ENCODE measurements around the gene SLIT3.
"Not testable (repeated sequence)": the region's sequence is repeated elsewhere in the genome, so short reads cannot be mapped to it uniquely, and the experiment has no call there.

SLIT3 gene

GRCh38 chr5:169216866-169217265, 84.1 kb downstream of the SLIT3 start:
- no peak for DNase-seq

GRCh38 chr5:169213479-169213878, 87.5 kb downstream of the SLIT3 start:
- DNase-seq: no peak

DNA sequence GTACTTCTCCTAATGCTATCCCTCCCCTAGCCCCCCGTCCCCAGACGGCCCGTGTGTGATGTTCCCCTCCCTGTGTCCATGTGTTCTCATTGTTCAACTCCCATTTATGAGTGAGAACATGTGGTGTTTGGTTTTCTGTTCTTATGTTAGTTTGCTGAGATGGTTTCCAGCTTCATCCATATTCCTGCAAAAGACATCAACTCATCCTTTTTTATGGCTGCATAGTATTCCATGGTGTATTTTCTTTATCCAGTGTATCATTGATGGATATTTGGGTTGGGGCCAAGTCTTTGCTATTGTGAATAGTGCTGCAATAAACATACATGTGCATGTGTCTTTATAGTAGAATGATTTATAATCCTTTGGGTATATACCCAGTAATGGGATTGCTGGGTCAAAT, 89.2 kb downstream of the SLIT3 start:
- not testable (repeated sequence) for DNase-seq

DNA sequence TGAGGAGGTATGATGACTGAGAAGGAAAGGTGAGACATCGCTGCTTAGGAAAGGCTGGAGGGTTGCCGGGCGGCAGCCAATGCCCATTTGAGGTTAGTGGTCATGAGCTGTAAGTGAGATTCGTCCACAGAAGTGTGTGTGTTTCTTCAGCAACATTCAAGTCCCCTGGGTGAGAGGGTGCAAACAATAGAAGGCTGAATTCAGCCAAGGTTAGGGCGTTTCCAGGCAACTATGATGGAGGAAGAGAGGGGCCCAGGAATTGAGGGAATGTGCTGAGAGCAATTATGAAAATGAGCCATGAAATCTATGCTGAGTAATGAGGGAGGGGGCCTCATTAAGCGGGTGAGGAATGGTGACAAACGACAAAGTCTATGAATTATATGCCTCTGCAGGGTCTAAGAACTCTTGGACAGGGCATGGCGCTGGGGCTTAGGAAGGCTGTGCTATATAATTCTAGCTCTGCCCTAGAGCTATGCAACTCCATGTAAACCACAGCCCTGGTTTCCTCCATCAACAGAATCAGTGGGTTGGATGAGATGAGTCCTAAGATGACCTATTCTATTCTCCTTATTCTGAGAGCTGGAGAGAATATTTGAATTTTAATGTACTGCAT, 96.0 kb downstream of the SLIT3 start:
- no peak for DNase-seq

- DNase-seq: no peak
Measured at GRCh38 chr5:169202969-169203368, 98.0 kb downstream of the SLIT3 start.

DNA sequence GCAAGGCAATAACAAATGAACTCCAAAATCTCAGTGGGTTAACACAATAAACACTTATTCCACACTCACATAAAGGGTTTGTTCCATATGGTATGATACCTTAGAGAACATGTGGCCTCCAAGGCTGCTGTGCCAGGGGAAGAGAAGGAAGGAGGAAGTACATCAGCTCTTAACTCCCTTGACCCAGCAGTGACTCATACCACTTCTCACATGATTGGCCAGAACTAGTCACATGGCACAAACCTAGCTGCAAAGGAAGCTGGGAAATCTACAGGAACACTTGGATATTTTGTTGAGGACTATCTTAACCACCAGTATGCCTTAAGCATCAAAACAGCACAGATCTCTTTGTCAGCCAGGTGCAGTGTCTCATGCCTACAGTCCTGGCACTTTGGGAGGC, 99.3 kb downstream of the SLIT3 start:
- DNase-seq: no peak

- DNase-seq: no peak
Measured at GRCh38 chr5:169200125-169200778, 100.7 kb downstream of the SLIT3 start.

- no peak for DNase-seq
Measured at GRCh38 chr5:169197343-169197742, 103.6 kb downstream of the SLIT3 start.

- DNase-seq: no peak
Measured at GRCh38 chr5:169196059-169196458, 104.9 kb downstream of the SLIT3 start.

GRCh38 chr5:169195601-169196000, 105.3 kb downstream of the SLIT3 start:
- no peak for DNase-seq

GRCh38 chr5:169192536-169192935, 108.4 kb downstream of the SLIT3 start:
- DNase-seq: no peak

GRCh38 chr5:169190849-169191248, 110.1 kb downstream of the SLIT3 start:
- no peak for DNase-seq

GRCh38 chr5:169185626-169186025, 115.3 kb downstream of the SLIT3 start:
- DNase-seq: no peak

GRCh38 chr5:169183576-169183975, 117.4 kb downstream of the SLIT3 start:
- no peak for DNase-seq

DNA sequence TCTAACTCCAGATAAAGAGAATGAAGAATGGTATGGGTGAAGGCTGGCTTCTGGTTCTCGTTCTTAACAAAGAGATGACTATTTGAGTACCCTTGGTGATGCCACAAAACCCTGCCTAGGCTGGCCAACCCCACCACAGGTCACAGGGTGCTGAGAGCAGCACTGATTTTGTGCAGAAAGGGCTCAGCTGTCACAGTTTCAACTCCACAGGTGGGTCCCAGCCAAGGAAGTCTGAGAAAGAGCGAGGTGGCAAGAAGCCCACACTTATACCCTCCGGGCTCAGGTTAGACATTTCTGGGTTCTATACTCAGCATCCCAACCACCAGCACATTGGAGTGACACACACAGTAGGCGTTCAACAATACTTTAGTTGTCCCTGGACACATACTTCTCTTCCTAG, 118.1 kb downstream of the SLIT3 start:
- no peak for DNase-seq

DNA sequence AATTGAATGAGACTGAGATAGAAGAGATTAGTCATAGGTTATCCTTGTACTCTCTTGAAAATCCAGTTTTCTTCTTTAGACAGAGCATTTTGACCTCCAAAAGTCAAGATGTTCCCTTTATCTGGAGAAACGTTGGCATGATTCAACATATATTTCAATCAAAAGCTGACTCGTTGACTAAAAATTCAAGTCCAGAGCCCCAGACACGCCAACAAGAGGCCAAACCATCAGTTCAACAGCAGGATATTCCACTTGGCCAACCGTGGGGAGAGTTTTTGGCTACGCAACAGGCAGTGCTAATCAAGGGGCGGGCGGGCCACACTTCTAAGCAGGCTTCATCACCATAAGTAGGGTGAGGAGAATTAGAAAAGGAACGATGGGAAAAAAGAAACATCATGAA, 119.1 kb downstream of the SLIT3 start:
- DNase-seq: no peak

DNA sequence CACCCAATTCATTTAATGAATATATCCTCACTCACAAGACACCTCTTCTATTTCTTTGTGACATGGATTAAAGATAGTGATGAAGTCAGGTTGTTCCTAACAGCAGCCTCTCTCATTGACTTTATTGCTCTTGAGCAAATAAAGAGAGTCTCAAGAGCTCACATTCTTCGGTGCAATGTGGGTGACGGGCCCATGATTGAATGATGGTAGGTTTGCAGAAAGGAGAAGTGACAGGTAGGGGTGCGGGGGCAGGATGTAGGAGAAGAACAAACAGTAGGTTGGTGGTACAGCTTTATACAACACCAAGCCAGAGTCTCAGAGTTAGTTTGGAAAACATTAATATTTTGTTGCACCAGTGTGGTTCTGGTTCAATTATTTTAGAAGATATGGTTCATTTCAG, 122.2 kb downstream of the SLIT3 start:
- no peak for DNase-seq

GRCh38 chr5:169178274-169178673, 122.7 kb downstream of the SLIT3 start:
- DNase-seq: no peak

DNA sequence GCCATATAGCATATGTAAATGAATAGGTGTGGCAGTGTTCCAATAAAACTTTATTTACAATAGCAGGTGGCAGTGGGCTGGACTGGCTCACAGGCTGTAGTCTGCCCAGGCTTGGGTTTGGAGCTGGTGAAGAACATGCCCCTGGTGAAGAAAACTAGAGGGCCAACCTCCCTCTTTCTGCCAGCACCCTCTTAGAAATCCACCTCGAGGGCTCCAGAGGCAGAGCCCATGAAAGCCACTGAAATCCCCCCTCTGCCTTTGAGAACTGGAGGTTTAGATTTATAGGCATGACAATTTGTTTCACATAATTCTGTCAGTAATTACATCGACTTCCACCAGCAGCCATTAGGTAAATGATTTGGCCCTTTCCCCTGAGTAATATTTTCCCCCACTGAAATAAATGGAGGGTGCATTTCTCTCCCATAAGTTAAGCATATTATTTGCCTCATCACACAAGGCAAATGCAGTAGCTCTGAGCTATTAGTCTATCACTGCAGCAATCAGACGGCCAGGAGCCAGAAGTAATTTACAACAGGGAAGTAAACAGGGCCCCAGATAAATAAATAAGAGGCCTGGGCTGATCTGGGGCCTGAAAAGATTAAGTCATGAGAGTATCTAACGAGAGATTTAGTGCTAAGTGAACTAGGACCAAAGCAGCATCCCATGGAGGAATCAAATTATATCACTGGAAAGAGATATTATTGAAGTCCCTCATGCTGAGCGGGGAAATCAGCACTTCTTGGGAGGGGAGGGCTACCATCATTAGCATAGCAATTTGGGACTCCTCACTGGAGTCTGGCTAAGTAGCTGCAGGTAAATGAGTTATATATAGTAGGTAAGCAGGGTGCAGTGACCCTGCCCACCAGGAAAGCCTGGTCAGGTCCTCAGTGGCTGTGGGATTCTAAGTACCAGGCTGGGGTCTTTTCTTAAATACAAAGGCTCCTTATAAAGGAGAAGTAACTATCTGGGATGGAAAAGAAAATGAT, 123.9 kb downstream of the SLIT3 start:
- DNase-seq: no peak

- no peak for DNase-seq
Measured at GRCh38 chr5:169175733-169176132, 125.2 kb downstream of the SLIT3 start.

DNA sequence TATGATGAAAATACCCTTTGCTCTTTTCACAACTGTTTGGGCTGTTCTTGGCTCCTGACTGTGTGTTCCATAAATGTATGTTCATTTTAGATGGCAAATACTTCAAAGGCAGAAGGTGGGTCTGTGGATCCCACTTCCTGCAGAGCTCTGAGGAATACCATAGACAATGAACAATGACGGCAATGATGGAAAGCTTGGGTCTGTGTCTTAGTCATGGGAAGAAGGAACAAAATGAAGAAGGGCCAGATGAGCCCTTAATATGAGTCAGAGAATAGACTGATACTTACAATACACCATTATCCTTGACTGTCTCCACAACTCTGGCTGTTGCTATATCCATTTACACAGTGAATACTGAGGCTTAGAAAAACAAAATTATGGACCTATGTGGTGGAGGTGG, 126.0 kb downstream of the SLIT3 start:
- no peak for DNase-seq

DNA sequence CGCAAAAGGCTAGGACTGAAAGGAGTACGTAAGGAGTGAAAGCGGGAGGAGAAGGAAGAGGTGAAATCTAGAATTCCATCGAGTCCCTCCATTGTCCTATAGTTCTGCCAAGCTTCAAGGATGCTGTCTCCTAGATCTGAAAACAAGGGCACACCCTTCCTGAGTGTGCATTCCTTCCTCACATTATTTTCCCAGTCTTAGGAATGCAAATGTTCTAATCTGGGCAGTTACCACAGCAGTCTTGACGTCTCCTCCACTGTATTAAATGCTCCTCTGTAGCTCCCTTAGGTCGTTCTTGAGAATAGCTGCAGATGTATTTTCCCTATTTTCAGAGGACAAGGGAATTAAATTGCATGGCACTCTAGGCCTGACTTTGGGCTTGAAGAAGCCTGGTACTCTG, 127.6 kb downstream of the SLIT3 start:
- DNase-seq: no peak

GRCh38 chr5:169171515-169171914, 129.4 kb downstream of the SLIT3 start:
- DNase-seq: no peak

GRCh38 chr5:169169783-169170182, 131.2 kb downstream of the SLIT3 start:
- DNase-seq: no peak
